Rectal smooth muscle tissue (tissue), 1 donor: Measurements from ENCODE around the gene KCNT1.

Experiments used
- H3K27ac ChIP-seq: one replicate; pipeline ENCODE4 v1.7.0; 2013; ENCODE audit warnings: low read depth, low read length, inconsistent platforms
- H3K27me3 ChIP-seq: one replicate; pipeline ENCODE4 v1.7.0; 2013; ENCODE audit warnings: low read length; ENCODE audit not compliant: control insufficient read depth, insufficient read depth
- H3K36me3 ChIP-seq: one replicate; pipeline ENCODE4 v1.7.0; 2013; ENCODE audit warnings: low read length; ENCODE audit not compliant: control insufficient read depth, insufficient read depth
- H3K4me1 ChIP-seq: one replicate; pipeline ENCODE4 v1.7.0; 2013; ENCODE audit warnings: low read length; ENCODE audit not compliant: control insufficient read depth, insufficient read depth
- H3K4me3 ChIP-seq: one replicate; pipeline ENCODE4 v1.7.0; 2013; ENCODE audit warnings: low read length
- H3K9ac ChIP-seq: one replicate; pipeline ENCODE4 v1.7.0; 2013; ENCODE audit warnings: low read length

The KCNT1 gene

DNA sequence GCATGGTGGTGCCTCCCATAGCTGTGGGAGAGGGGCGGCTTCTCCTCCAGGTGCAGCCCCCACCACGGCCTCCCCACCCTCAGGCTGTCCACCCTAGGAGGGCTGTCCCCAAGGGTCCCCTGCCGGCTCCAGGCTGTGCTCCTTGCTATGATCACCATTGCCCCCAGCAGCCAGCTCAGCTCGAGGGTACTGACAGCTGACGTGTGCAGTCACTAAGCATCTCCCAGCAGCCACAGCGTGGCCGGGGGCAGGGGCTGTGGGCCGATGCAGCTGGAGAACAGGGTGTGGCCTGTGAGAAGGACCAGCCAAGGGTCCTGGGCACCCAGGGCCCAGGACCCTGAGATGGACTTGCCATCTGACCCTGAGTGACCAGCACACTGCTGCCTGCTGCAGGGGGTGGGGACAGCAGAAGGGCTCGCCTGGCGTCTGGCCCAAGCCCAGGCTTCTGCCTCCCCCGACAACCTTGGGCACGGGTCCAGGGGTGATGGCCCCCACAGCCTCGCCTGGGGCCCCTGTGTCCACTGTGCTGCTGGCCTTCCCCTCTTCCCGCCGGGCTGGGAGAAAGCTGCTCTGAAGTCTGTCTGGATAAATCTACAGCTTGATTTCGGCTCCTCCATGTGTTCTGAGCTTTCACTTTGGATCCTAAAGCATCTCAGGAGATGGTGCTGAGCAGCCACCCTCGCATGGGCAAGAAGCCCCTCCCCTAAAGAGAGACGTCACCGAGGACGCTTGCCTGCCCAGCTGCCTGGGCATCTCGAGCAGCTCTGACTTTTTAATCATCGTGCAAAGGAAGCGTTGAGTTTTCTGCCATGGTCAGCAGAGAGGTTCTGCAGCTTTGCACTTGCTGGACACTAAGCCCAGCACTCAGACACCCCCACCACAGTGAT, 5.5 kb downstream of the KCNT1 start:
- Histone ChIP-seq H3K36me3 (no peaks in the 10 kb centered on the region), H3K4me1 (no peaks in the 10 kb centered on the region), H3K4me3 (no peak overlapping the region), H3K9ac (no peak overlapping the region), H3K27me3 (peaks cover 18% of the 10 kb centered on the region), H3K27ac (no peak overlapping the region)

GRCh38 chr9:135708164-135708563, 6.2 kb downstream of the KCNT1 start:
- H3K4me3 ChIP-seq, result no peak overlapping the region
- H3K36me3 ChIP-seq, result no peaks in the 10 kb centered on the region
- peaks cover 14% of the 10 kb centered on the region for H3K27me3 ChIP-seq
- no peaks in the 10 kb centered on the region for H3K4me1 ChIP-seq
- H3K9ac ChIP-seq, result no peak overlapping the region
- no peak overlapping the region for H3K27ac ChIP-seq

GRCh38 chr9:135711391-135711790, 9.4 kb downstream of the KCNT1 start:
- H3K27ac ChIP-seq, result no peak overlapping the region
- no peaks in the 10 kb centered on the region for H3K4me1 ChIP-seq
- peaks cover 10% of the 10 kb centered on the region for H3K27me3 ChIP-seq
- H3K4me3 ChIP-seq, result no peak overlapping the region
- H3K36me3 ChIP-seq, result no peaks in the 10 kb centered on the region
- H3K9ac ChIP-seq, result no peak overlapping the region

- Histone ChIP-seq H3K27ac (no peak overlapping the region), H3K4me3 (no peak overlapping the region), H3K4me1 (no peaks in the 10 kb centered on the region), H3K27me3 (peaks cover 10% of the 10 kb centered on the region), H3K36me3 (no peaks in the 10 kb centered on the region), H3K9ac (no peak overlapping the region)
Measured at GRCh38 chr9:135711881-135712280, 9.9 kb downstream of the KCNT1 start.

- Histone ChIP-seq H3K27me3 (peaks cover 13% of the 10 kb centered on the region), H3K9ac (no peak overlapping the region)
Measured at GRCh38 chr9:135712613-135713295, 10.8 kb downstream of the KCNT1 start.

DNA sequence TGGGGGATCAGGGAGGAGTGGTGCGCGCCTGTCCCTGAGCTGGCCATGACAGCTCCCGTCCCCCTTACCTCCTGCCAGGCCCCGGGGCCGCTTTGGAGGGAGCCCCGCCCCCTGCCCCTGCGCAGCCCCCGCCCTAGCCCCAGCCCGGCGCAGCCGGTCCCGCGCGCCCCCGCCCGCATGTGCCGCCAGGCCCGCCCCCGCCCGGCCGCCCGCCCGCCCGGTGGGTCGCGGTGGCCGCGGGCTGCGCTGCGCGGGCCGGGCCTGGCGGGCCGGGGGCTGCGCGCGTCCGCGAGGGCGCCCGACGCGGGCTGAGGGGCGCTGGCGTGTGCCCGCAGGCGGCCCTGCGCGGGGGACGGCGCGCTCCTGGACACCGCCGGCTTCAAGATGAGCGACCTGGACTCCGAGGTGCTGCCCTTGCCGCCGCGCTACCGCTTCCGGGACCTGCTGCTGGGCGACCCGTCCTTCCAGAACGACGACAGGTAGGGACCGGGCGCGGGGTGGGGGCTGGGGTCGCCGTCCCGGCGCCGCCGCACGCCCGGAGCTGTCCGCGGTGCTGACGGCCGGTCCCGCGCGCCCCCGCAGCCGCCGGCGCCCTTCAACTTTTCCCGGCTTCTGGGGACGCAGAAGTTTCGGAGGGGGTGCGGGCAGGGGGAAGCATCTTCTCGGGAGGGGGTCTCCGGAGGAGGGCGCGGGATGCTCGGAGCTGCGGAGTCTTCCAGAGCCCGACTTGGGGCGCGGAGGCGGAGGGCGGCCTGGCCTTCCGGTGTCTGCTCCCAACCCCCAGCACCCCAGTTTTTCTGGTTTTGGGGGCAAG, 12.5 kb downstream of the KCNT1 start:
- no peak overlapping the region for H3K27ac ChIP-seq
- H3K9ac ChIP-seq, result no peak overlapping the region
- H3K4me3 ChIP-seq, result no peak overlapping the region
- peaks cover 13% of the 10 kb centered on the region for H3K27me3 ChIP-seq
- no peaks in the 10 kb centered on the region for H3K36me3 ChIP-seq
- H3K4me1 ChIP-seq, result no peaks in the 10 kb centered on the region

More at GRCh38 chr9:135712613-135713295, 10.8 kb downstream of the KCNT1 start:
- no peak overlapping the region for H3K27ac ChIP-seq
- H3K36me3 ChIP-seq, result no peaks in the 10 kb centered on the region
- no peak overlapping the region for H3K4me3 ChIP-seq
- H3K4me1 ChIP-seq, result no peaks in the 10 kb centered on the region

DNA sequence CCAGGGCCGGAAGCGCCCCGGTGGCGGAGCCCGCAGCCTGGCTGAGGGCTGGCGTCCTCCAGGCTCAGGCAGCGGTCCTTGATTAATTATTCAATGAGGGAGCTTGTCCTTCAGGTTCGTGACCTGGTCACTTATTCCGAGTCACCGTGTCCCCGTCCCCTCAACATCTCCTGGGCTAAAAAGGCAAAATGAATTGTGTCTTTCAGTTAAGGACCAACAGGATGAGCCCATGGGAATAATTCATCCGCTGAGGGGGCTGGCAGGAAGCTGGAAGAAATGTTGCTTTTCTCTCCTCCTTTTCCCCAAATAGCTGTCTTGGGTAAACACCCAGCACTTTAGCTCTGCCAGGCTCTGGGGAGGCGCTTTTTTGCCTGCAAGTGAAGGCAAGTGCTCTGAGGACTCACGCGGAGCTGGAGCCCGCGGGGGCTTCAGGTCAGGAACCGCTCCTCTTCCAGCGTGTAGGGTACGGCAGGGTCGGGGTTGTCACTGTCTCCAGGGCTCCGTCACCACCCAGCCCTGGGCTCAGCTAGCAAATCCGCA, 13.1 kb downstream of the KCNT1 start:
- Histone ChIP-seq H3K27ac (no peak overlapping the region), H3K36me3 (no peaks in the 10 kb centered on the region), H3K4me1 (no peaks in the 10 kb centered on the region), H3K4me3 (no peak overlapping the region), H3K27me3 (peaks cover 13% of the 10 kb centered on the region), H3K9ac (no peak overlapping the region)

- Histone ChIP-seq H3K27me3 (peaks cover 13% of the 10 kb centered on the region), H3K36me3 (no peaks in the 10 kb centered on the region), H3K9ac (no peak overlapping the region), H3K4me1 (no peaks in the 10 kb centered on the region), H3K4me3 (no peak overlapping the region), H3K27ac (no peak overlapping the region)
Measured at GRCh38 chr9:135716045-135716444, 14.1 kb downstream of the KCNT1 start.

- H3K27ac ChIP-seq, result no peak overlapping the region
- H3K36me3 ChIP-seq, result no peaks in the 10 kb centered on the region
- H3K9ac ChIP-seq, result no peak overlapping the region
- no peak overlapping the region for H3K4me3 ChIP-seq
- H3K27me3 ChIP-seq, result peaks cover 13% of the 10 kb centered on the region
- H3K4me1 ChIP-seq, result no peaks in the 10 kb centered on the region
Measured at GRCh38 chr9:135717410-135717809, 15.4 kb downstream of the KCNT1 start.

DNA sequence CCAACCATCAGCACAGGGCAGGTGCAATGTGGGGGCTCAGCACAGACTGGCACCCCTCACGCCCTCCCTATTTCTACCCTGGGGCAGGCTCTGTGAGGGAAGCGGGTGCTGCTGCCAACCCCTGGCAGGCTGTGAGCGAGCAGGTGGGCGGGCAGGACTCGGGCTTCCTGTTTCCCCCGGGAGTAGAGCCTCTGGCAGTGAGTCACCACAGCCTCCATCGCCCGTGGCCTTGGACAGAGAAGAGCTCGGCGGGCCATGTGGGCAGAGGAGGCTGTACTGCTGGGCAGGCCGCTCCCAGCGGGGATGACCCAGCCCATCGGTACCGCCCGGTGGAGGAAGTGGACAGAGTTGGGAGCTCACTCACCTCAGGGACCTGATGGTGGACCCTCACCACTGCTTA, 16.6 kb downstream of the KCNT1 start:
- no peaks in the 10 kb centered on the region for H3K36me3 ChIP-seq
- H3K27me3 ChIP-seq, result peaks cover 9% of the 10 kb centered on the region
- H3K4me1 ChIP-seq, result no peaks in the 10 kb centered on the region
- no peak overlapping the region for H3K9ac ChIP-seq
- H3K4me3 ChIP-seq, result no peak overlapping the region
- H3K27ac ChIP-seq, result no peak overlapping the region

DNA sequence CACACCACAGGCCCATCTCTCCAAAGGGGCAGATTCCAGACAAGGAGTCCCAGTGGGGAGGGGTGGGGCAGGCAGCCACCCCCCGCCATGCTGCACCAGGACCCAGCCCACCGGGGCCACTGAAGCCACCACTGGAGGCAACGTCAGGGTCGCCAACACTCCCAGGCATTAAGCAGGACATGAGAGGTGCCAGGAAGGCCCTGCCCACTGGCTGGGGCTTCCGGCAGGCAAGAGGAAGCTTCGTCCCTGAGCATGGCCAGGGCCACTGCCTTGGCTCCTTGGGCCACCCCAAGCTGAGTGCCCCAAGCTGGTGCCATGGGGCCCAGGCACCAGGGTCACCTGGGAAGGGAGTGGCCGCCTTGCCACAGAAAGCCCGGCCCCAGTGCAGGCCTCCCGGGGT, 17.5 kb downstream of the KCNT1 start:
- Histone ChIP-seq H3K27ac (no peak overlapping the region), H3K4me1 (no peaks in the 10 kb centered on the region), H3K4me3 (no peak overlapping the region), H3K9ac (no peak overlapping the region), H3K36me3 (no peaks in the 10 kb centered on the region), H3K27me3 (peaks cover 9% of the 10 kb centered on the region)

GRCh38 chr9:135722365-135722764, 20.4 kb downstream of the KCNT1 start:
- peaks cover 4% of the 10 kb centered on the region for H3K27me3 ChIP-seq
- H3K4me1 ChIP-seq, result no peaks in the 10 kb centered on the region
- H3K27ac ChIP-seq, result no peak overlapping the region
- no peak overlapping the region for H3K4me3 ChIP-seq
- H3K36me3 ChIP-seq, result no peaks in the 10 kb centered on the region
- H3K9ac ChIP-seq, result no peak overlapping the region
